Measurements from ENCODE around the gene KLHL29. TPM values are rescaled to one million over a fixed set of nuclear protein-coding genes. Genes with fewer than 3 reads are reported as not detected.

KLHL29 gene
- total RNA-seq, 1 experiment from 2014 or later, result 3.4 TPM

GRCh38 chr2:23709311-23709710 lies 324.3 kb downstream of the KLHL29 start:
- TF ChIP-seq EZH2 (IDR thresholded peaks at IDR 0.05; ENCODE audit: low read depth), result no peak
- no peak for TF ChIP-seq CTCF (conservative IDR thresholded peaks at IDR 0.05)
- no peaks in the 10 kb centered on the region for H4K20me1 ChIP-seq (ENCODE audit: insufficient read depth)
- H3K4me1 ChIP-seq (replicated peaks; ENCODE audit: insufficient read depth), result no peaks in the 10 kb centered on the region
- H3K9me2 ChIP-seq (ENCODE audit: insufficient read depth), result no peaks in the 10 kb centered on the region
- no peak overlapping the region for H3K4me3 ChIP-seq
- H3K9me3 ChIP-seq (ENCODE audit: insufficient read depth, low read depth), result no peaks in the 10 kb centered on the region
- no peaks in the 10 kb centered on the region for H3K36me3 ChIP-seq (ENCODE audit: low read depth)
- no peak overlapping the region for H3K4me2 ChIP-seq
- intact Hi-C loops (cut with micrococcal nuclease; ENCODE audit: unreplicated experiment), result no loop called here
- H3K27ac ChIP-seq, result no peak overlapping the region
- CTCF ChIA-PET, result no interaction called here
- H3K79me2 ChIP-seq (ENCODE audit: low read depth), result no peaks in the 10 kb centered on the region
- H2AFZ ChIP-seq, result no peak overlapping the region
- BruUV-seq (replicated peaks), result no TSS peak
- DNase-seq, result no peak
- POLR2A ChIA-PET (ENCODE audit: unreplicated experiment), result no interaction called here
- no peaks in the 10 kb centered on the region for H3F3A ChIP-seq (ENCODE audit: insufficient read depth, low read depth)
- no peaks in the 10 kb centered on the region for H3K27me3 ChIP-seq (ENCODE audit: insufficient read depth, low read depth)

- H3F3A ChIP-seq (ENCODE audit: insufficient read depth, low read depth), result no peaks in the 10 kb centered on the region
- TF ChIP-seq EZH2 (IDR thresholded peaks at IDR 0.05; ENCODE audit: low read depth) (no peak), CTCF (conservative IDR thresholded peaks at IDR 0.05) (no peak)
- no peaks in the 10 kb centered on the region for H3K9me3 ChIP-seq (ENCODE audit: insufficient read depth, low read depth)
- no peaks in the 10 kb centered on the region for H3K36me3 ChIP-seq (ENCODE audit: low read depth)
- ChIA-PET POLR2A (ENCODE audit: unreplicated experiment) (no interaction called here), CTCF (no interaction called here)
- DNase-seq, result no peak
- no peaks in the 10 kb centered on the region for H4K20me1 ChIP-seq (ENCODE audit: insufficient read depth)
- H3K4me1 ChIP-seq (replicated peaks; ENCODE audit: insufficient read depth), result no peaks in the 10 kb centered on the region
- intact Hi-C loops (cut with micrococcal nuclease; ENCODE audit: unreplicated experiment), result no loop called here
- no TSS peak for BruUV-seq (replicated peaks)
- H3K79me2 ChIP-seq (ENCODE audit: low read depth), result no peaks in the 10 kb centered on the region
- no peaks in the 10 kb centered on the region for H3K27me3 ChIP-seq (ENCODE audit: insufficient read depth, low read depth)
- H3K4me2 ChIP-seq, result no peak overlapping the region
- no peak overlapping the region for H3K27ac ChIP-seq
- H3K4me3 ChIP-seq, result no peak overlapping the region
- H2AFZ ChIP-seq, result no peak overlapping the region
- no peaks in the 10 kb centered on the region for H3K9me2 ChIP-seq (ENCODE audit: insufficient read depth)
Measured at GRCh38 chr2:23711979-23712755, 327.2 kb downstream of the KLHL29 start.

- Histone ChIP-seq H2AFZ (no peak overlapping the region), H3K36me3 (ENCODE audit: low read depth) (no peaks in the 10 kb centered on the region), H3K27ac (no peak overlapping the region), H3K9me3 (ENCODE audit: insufficient read depth, low read depth) (no peaks in the 10 kb centered on the region), H3K79me2 (ENCODE audit: low read depth) (no peaks in the 10 kb centered on the region), H3K4me3 (no peak overlapping the region), H3K4me1 (replicated peaks; ENCODE audit: insufficient read depth) (no peaks in the 10 kb centered on the region), H3K9me2 (ENCODE audit: insufficient read depth) (no peaks in the 10 kb centered on the region), H3F3A (ENCODE audit: insufficient read depth, low read depth) (no peaks in the 10 kb centered on the region), H3K27me3 (ENCODE audit: insufficient read depth, low read depth) (no peaks in the 10 kb centered on the region), H4K20me1 (ENCODE audit: insufficient read depth) (no peaks in the 10 kb centered on the region), H3K4me2 (no peak overlapping the region)
- ChIA-PET POLR2A (ENCODE audit: unreplicated experiment) (no interaction called here), CTCF (no interaction called here)
- no TSS peak for BruUV-seq (replicated peaks)
- TF ChIP-seq CTCF (conservative IDR thresholded peaks at IDR 0.05), result no peak
- TF ChIP-seq EZH2 (IDR thresholded peaks at IDR 0.05; ENCODE audit: low read depth), result no peak
- intact Hi-C loops (cut with micrococcal nuclease; ENCODE audit: unreplicated experiment), result no loop called here
- DNase-seq, result no peak
Measured at GRCh38 chr2:23712756-23713151, 327.8 kb downstream of the KLHL29 start.
